NT2/D1 (cell line): ENCODE results near the gene FAM167B.

Experiments used
- SUZ12 ChIP-seq: IDR thresholded peaks from 2 replicates; pipeline ENCODE4 v1.6.1; 2011; ENCODE audit not compliant: insufficient read length, insufficient read depth; ENCODE audit errors: extremely low read depth
- YY1 ChIP-seq: IDR thresholded peaks from 2 replicates; pipeline ENCODE4 v1.6.1; 2011; ENCODE audit not compliant: insufficient read length, insufficient read depth
- ZNF274 ChIP-seq: IDR thresholded peaks from 2 replicates; pipeline ENCODE4 v1.6.1; 2011; ENCODE audit warnings: mild to moderate bottlenecking, low read depth, low read length

DNA sequence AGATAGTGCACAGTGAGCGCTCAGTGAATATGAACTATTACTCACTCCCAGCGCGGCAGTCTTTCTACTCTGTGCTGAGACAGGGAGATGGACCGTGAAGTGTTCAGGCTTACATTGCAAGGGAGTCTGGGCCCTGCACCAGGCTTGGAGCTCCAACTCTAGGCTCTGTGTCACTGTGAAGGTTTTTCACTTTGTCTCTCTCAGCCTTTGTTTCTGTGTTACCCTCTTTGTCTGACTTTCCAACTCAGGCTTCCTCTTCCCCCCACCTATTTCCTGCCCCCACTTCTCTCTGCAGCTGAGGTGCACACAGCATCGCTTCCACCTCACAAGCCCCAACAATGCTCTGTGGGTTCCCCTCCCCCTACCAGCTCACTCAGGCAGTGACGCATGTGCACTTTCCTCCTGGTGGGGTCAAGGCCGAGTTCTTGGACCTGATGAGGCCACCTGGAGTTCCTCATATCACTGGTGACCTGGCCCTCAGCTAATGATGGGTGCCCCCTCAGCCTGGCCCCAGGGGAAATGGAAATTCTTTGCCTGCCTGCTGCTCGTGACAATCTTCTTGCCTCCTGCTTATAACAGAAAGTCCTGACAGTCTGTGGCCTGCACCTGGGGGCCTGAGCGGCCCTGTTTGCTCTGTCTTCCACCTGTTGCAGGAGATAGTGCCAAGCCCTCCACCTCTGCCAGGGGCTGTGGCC lies 3.0 kb downstream of the FAM167B start:
- TF ChIP-seq SUZ12 (no peak), YY1 (no peak), ZNF274 (no peak)
